Pulmonary artery endothelial cell (primary cell): ENCODE measurements around the gene TMEM229B. TPM values are rescaled to one million over a fixed set of nuclear protein-coding genes. Genes with fewer than 3 reads are reported as not detected.

Experiments used
- DNase-seq: peaks from one replicate; pipeline ENCODE4 v3.0.0-alpha.2; 2011; ENCODE audit warnings: low read depth, low spot score
- total RNA-seq: library from RNA; depleted of rRNA; stranded (reverse); fragments of >200 nt; gene quantifications from 2 replicates; pipeline ENCODE4 v1.2.3, GENCODE V29; 2014

The TMEM229B gene
- total RNA-seq, 1 donor from 2014 or later: 0.07 TPM

DNA sequence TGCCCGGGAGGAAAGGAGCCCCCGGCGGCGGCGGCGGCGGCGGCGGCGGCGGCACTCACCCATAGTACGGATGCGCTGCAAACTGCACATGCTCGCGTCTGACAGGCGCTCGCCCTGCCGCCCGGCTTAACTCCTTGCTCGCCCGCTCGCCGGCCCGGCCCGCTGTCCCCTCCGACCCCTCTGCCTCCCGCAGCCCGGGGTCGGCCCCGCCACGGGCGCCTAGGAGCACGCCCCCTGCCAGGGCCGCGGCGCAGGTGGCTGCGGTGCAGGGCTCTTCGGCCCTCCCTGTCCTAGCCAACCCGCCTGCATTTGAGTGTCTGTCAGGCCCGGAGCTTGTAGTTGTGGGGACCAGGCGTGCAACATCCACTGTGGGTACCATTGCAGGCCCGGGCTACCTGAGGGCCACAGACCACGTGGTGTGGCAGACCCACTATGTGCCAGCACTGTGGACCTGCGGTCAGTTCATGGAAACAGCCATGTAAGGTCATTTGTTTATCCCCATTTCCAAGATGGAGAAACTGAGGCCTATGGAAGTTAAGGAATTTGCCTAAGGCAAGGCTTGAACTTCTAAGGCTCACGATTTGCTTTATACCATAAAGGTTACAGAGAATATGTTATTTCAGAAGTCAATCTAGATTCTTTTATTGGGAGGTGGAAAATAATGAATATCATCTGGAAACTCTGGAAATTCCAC, 27.0 kb upstream of the TMEM229B start:
- DNase-seq: no peak

DNA sequence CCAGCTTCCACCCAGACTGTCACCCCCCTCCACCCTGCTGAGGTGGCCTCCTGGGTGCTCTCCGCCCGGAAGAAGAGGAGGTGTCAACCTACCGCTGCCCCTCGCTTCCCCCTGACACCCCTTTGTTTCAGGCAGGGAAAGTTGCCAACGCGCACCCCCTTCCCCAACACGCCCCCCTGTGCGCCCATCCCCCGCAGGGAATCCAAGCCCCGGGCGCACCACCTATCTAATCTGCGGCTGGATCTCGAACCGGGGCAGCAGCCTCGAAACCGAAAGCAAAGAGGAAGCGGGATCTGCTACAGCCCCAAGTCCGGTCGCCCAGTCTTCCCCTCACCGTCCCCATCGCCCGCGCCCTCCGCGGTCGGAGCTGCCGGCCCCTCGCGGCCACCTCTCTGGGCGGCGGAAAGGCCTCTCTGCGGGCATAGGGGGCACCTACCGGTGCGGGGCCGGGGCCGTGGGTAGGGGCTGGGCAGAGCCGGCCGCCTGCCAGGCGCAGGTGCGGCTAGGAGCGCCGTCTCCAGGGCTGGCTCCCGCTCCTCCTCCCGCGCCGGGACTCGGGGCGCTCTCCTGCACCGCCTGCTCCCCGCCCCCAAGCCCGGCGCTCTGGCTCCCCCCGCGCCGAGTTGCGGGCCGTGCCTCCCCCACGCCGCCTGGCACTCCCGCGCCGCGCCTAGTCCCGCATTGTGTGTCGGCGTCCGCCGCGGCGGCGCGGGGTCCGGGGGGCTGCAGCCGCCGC, 26.3 kb upstream of the TMEM229B start:
- no peak for DNase-seq

- DNase-seq: no peak
Measured at GRCh38 chr14:67514203-67514607, 25.7 kb upstream of the TMEM229B start.

DNA sequence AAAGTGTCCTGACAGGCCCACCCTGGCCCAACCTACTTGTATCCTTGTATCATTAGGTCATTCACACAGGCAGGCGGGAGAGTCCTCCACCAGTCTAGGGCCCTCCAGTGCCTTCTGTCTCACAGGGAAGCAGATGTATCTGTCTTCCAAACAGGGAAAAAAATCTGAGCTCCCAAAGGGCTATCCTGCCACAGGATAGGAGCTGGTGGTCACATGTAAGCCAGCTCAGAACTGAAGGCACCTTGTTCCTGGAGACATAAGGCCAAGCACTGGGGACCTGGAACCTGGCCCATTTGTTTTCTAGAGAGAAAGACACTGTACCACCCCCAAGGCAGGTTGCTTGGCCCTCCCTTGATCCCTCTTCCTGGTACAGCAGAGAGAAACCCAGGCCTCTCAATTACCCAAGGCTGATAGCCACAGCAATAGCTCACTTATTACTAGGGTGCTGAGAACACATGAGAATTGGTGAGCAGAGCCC, 25.1 kb upstream of the TMEM229B start:
- no peak for DNase-seq

DNA sequence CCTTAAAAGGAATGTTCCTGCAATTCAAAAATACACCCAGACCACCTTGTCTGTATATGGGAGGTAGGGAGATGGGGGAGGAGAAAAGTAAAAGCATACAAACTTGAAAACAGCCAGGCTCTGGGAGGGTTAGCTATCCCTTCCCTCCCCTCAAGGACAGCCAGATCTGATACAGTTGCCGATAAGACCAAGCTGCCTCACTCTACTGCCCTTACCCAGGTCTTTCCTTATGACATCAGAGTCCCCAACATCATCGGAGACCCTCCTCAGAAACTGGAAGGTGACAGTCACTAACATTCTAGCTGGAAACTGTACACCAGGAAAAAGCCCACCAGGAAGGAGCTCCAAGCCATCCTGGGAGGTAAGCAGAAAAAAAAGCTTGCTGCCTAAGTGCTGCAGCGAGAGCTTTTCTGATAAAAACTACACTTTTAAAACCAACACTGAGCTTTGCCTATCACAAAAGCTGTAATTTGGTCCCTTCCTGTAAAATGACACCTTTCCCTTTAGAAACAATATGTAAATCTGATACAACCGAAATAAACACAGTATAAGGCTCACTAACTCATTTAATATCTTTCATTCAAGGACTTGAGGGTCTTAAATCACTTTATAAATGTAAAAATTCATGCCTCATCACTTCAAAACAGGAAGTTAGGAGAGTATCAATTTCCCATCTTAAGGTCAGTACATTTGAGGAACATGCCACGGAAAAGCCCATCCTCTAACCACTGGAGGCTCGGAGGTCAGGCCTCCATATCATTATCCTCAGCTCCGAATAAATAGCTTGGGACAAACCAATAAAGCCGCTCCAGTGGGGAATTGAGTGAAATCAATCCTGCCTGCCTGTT, 24.2 kb upstream of the TMEM229B start:
- no peak for DNase-seq

GRCh38 chr14:67510836-67511235, 22.3 kb upstream of the TMEM229B start:
- DNase-seq: no peak

GRCh38 chr14:67510121-67510520, 21.6 kb upstream of the TMEM229B start:
- no peak for DNase-seq

DNA sequence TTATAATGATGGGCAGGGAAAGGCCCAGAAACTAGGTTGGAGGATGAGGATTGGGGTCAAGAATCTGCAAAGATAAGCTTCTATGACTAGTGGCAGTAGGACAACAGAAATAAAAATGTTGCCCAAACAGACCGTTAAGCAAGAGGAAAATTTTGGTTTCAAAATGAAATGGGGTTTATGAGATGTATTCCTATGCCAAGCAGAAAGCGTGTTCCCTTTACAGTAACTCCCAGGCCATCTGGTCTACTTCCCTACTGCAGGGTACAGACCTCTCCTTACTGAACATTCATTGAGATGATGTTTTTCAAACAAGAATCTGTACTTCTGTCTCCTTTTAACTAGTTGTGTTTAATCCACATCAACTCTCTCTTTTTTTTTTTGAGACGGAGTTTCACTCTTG, 20.4 kb upstream of the TMEM229B start:
- no peak for DNase-seq

GRCh38 chr14:67505254-67505653, 16.7 kb upstream of the TMEM229B start:
- no peak for DNase-seq

- no peak for DNase-seq
Measured at GRCh38 chr14:67503331-67503730, 14.8 kb upstream of the TMEM229B start.

- no peak for DNase-seq
Measured at GRCh38 chr14:67502867-67503266, 14.3 kb upstream of the TMEM229B start.

GRCh38 chr14:67501670-67502069, 13.1 kb upstream of the TMEM229B start:
- no peak for DNase-seq

GRCh38 chr14:67500981-67501380, 12.5 kb upstream of the TMEM229B start:
- DNase-seq: no peak

DNA sequence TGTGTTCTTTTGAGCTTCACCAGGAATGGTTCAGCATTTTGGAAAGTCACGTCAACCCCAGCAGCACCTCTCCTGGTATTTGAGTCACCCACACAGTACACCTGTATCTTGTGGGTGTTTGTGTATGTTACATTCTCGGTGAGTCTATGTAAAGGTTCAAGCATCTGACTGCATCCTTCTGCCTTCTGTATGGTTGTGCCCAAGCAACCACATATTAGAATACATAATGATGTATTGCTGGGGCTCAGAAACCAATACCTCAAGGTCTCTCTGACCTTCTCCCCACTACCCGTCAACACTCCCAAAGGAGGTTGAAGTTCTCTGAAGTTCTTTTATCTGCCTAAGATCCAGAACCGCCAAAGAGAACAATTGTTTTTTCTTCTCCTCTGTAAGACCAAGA, 9.2 kb upstream of the TMEM229B start:
- DNase-seq: no peak

- DNase-seq: no peak
Measured at GRCh38 chr14:67497216-67497615, 8.7 kb upstream of the TMEM229B start.

DNA sequence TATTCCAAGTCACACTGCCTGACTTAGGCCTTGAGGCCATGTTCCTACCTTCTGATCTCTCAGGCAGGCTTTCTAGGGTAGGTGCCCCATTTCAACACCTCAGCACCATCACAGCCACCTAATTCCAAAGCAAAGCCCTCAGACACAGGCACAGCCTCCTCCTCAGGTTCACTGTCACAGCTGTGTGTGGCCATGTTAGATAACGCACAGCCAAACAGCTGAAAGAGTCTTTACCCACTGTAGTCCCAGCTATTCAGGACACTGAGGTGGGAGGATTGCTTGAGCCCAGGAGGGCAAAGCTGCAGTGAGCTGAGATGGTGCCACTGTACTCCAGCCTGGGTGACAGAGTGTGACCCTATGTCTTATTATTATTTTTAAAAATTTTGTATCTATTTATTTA, 7.3 kb upstream of the TMEM229B start:
- DNase-seq: no peak

GRCh38 chr14:67493092-67493717, 4.7 kb upstream of the TMEM229B start:
- DNase-seq: no peak

GRCh38 chr14:67492538-67492937, 4.0 kb upstream of the TMEM229B start:
- no peak for DNase-seq

DNA sequence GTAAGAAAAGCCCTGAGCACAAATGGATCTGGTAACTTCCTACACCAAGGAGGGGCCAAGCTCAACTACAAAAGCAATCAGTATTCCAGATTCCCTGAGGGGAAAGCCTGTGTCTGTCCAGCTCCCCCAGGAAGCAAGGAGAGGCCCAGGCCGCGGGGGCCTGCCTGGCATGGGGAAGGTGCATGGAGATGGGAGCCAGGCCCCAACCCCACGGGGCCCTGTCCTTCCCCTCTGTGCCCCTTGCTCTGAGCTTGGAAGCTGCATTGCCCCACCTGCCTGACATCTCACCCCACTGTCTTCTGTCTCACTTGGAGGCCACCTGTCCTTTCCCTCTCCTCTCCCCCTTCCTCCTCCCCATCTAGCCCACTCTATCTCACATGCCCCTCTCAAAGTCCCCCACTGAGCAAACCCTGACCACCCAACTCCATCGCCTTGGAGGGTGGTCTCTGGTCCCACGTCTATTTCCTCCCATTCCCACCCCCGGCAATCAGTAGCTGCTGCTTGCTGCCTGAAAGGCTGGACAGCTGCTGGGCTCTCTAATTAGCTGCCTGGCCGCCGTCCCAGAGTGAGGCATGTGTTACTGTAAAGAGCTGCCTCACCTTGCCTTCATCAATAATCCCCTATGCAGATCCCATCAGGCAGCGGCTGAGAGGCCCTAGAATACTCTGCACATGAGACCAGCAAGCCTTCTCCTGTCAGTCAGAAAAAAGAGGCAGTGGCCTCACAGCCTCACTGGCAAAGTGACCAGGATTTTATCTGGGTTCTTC, 3.4 kb upstream of the TMEM229B start:
- no peak for DNase-seq

GRCh38 chr14:67491285-67491684, 2.8 kb upstream of the TMEM229B start:
- no peak for DNase-seq

DNA sequence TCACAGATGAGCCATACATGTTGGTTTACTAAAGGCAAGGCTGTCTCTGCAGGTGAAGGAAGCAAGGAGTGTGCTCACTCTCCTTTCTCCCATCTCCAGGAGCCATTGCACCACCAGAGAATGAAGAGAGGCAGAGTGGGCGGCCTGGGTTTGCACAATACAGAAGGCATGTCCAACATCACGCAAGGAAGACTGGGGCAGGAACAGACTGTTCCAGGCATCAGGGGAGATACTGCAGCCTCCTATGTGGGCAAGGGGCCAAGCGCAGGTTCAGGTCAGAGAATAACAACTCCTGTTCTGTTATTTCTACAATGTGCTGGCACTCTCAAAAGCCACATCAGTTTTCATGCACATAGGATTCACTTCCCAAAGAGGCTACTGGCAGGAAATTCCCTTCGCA, 1.7 kb upstream of the TMEM229B start:
- DNase-seq: no peak
